GM18951 (cell line): ENCODE results near the gene SPHK2.

Experiments
- POLR2A ChIP-seq: IDR thresholded peaks from 4 replicates; pipeline ENCODE4 v1.6.1; 2011; ENCODE audit warnings: mild to moderate bottlenecking; ENCODE audit not compliant: insufficient read length, insufficient read depth; ENCODE audit errors: extremely low read depth
- in situ Hi-C: fragments of 300-500 bp; cut with MboI; formaldehyde crosslinking; loops from one replicate; pipeline ENCODE4 v1.12.0; 2022; ENCODE audit warnings: low sequenced_read_pairs, mixed read lengths, inconsistent platforms; ENCODE audit not compliant: unreplicated experiment

Gene SPHK2

GRCh38 chr19:48611872-48612271, 7.4 kb upstream of the SPHK2 start:
- TF ChIP-seq POLR2A: no peak
- in situ Hi-C loops: no loop called here

- no peak for TF ChIP-seq POLR2A
- in situ Hi-C loops: no loop called here
Observed at GRCh38 chr19:48613024-48613851, 6.1 kb upstream of the SPHK2 start.

DNA sequence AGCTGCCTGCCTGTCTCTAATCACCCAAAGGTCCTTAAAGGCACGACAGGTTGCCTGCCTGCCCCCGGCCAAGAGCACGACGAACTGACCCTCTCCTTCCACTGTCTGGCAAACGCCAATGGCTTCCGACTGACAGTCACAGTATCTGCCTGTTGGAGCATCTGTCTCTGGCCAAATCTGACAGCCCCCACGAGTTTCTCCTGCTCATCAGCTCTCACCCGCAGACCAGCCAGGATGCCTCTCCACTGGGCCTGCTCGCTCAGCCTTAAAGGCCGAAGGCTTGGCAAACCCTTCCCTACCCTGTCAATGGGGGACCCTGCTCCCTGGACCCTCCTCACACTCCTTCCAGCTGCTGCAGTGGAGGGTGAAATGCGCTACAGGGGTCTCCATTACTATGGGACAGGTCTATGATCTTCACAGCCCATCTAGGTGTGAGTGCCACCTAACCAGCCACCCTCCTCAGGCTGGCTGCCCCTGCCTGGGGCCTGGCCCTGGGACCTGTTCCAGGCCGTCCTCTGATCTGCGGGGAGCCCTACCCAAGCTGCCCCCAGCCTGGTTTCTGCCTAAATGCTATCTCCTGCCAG, 5.4 kb upstream of the SPHK2 start:
- no peak for TF ChIP-seq POLR2A
- in situ Hi-C loops: no loop called here

GRCh38 chr19:48614436-48615230, 4.7 kb upstream of the SPHK2 start, which contains the start of gene FAM83E:
Gene FAM83E, minus strand, starts transcription at chr19:48615076. Its CDS starts 1,704 bp downstream, at chr19:48613372.
- TF ChIP-seq POLR2A: peak; percentile 43
- in situ Hi-C loops: no loop called here

DNA sequence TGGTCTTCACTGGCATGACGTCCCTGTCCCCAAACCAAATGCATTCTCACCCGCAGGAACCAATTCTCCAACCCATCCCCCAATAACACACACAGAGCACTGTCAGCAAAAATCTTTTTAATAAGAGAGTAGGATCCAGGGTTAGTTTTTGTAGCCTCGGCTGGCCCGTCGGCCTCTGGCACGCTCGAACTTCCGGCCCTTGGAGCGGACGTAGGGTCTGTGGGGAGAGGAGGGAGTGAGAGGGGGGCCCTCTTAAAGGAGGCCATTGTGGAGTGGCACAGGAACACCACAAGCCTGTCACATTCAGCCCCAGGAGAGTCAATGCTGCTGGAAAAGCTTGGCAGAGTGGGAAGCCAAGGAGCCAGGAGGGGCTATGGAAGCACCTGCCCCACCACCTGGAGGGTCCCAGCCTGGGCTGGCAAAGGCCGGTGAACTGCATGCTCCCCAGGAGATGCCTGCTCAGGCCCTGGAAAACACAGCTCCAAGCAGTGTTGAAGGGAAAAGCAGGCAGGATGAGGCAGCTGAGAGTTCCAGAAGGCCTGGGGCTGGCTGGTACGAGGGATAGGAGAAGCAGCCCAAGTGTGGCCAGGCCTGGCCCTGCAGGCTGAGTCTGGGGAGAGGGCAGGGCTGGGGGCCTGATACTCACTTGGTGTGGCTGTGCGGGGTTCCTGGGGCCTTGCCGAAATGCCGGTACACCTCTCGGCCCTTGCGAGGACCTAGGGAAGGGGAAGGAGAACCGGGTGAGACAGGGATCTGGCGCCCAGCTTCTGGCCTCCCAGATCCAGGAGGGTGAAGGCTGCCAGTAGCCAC, 3.9 kb upstream of the SPHK2 start:
- in situ Hi-C loops: no loop called here
- no peak for TF ChIP-seq POLR2A

GRCh38 chr19:48616041-48616436, 3.3 kb upstream of the SPHK2 start:
- in situ Hi-C loops: no loop called here
- no peak for TF ChIP-seq POLR2A

GRCh38 chr19:48616491-48617056, 2.7 kb upstream of the SPHK2 start:
- in situ Hi-C loops: no loop called here
- TF ChIP-seq POLR2A: no peak

DNA sequence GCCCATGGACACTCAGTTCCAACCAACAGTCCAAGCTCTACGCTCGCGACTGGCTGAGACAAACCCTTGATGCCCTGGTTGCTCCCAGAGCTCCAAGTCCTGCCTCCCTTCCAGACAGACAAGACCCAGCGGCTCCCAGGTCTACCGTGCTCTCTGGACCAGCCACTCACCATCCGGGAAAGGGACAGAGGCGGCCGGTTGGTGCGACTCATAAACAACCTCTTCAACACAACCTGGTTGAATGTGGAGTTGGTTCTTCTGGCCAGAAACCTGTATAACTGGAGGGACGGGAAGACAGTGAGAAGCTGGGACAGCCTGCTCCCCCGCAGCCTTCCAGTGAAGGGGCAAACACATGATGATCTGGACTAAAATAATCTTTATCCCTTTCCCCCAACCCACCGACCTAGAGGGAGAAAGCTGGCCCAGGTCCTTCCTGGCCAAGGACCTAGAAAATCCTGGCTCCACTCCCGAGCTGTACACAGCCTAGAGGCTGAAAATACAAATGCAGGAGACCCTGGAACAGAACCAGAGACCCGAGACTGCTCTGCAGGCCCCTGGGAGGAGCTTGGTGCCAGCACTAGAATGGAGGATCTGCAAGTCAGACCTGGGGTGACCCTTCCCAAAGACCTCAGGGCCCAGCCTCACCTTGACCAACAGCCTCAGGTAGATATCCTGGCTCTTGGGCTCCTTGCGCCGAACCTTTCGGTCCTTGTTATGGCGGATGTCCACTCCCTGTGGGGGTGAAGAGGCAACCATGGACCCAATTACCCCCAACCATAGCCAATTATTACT, 2.0 kb upstream of the SPHK2 start:
- TF ChIP-seq POLR2A: no peak
- in situ Hi-C loops: no loop called here

DNA sequence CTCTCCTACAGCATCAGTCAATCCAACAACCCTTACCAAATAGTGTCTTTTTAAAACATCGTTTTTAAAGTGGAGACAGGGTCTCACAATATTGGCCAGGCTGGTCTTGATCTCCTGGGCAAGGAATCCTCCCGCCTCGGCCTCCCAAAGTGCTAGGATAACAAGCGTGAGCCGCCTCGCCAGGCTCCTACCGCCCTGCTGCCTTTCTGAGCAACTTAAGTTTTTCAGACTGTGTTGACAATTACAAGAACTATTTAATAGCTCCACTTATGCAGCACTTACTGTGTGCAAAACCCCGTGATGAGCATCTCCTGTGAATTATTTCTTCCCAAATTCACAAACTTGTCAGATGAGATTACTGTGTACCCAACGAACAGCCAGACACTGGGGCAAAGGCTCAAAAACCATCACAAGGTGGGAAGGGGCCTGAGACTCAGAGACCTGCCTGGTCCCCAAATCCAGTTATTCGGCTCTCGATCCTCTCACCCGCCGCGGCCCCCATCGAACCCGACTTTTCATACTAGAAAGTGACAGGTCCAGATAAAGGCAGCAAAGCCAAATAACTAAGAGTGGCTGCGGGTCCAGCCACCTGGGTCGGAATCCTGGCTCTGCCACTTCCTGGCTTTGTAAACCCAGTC, 909 bp upstream of the SPHK2 start:
- TF ChIP-seq POLR2A: no peak
- in situ Hi-C loops: no loop called here

GRCh38 chr19:48619692-48620585, 633 bp downstream of the SPHK2 start:
- in situ Hi-C loops: no loop called here
- TF ChIP-seq POLR2A: no peak
